ENCODE results near the gene ACTRT2.

DNA sequence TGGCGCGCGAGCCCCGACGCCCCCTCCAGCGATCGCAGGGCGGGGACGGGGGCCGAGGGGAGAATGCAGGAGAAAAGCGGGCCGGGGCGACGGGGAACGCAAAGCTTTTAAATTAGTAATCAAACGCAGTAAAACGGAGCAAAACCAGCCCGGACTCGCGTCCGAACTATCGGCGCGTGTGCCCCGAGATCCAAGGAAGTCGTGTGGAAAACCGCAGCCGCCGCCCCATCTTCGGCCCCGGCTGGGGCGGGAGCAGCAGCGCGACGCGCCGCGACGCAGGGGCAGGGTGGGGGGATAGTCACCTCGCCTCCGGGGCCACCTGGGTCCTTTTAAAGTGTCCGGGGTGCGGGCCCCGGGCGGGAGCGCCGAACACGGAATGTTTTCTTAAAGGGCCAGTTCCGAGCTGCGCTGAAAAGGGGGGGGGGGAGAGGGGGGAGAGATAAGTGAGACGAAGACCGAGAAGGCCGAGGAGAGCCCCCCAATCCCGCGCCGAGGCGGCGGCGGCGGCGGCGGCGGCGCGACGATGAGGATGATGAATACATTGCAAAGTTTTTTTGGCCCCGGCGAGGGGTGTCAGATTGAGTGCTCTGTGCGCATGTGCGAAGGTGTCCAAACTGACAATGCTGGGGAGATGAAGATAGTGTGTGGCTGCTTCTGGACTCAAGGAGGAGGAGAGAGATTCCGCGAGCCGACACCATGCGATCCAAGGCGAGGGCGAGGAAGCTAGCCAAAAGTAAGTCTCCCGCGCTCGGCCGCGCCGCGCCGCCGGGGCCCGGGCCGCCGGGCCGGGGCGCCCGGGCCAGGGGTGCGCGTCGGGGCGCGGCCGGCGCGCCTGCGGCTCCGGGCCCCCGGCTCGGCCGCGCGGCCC lies 47.5 kb downstream of the ACTRT2 start, which contains the start of gene PRDM16:
- TF ChIP-seq POLR2A (IDR thresholded peaks at IDR 0.05), result no peak
- TF ChIP-seq, protein P1, sequence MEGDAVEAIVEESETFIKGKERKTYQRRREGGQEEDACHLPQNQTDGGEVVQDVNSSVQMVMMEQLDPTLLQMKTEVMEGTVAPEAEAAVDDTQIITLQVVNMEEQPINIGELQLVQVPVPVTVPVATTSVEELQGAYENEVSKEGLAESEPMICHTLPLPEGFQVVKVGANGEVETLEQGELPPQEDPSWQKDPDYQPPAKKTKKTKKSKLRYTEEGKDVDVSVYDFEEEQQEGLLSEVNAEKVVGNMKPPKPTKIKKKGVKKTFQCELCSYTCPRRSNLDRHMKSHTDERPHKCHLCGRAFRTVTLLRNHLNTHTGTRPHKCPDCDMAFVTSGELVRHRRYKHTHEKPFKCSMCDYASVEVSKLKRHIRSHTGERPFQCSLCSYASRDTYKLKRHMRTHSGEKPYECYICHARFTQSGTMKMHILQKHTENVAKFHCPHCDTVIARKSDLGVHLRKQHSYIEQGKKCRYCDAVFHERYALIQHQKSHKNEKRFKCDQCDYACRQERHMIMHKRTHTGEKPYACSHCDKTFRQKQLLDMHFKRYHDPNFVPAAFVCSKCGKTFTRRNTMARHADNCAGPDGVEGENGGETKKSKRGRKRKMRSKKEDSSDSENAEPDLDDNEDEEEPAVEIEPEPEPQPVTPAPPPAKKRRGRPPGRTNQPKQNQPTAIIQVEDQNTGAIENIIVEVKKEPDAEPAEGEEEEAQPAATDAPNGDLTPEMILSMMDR (IDR thresholded peaks at IDR 0.05), result no peak
